ENCODE data around the gene PKN3. TPM values are rescaled to one million over a fixed set of nuclear protein-coding genes. Genes with fewer than 3 reads are reported as not detected.

The PKN3 gene
- total and polyA plus RNA-seq, 2 of the 13 experiments (the other 11 are each of a cell fraction or from before 2014, with no cell fraction given): 10.5 to 13.2 TPM

GRCh38 chr9:128684325-128685199, 17.7 kb upstream of the PKN3 start (continued):
- no peak for TF ChIP-seq ZNF451 (CRISPR knock-in tag; IDR thresholded peaks at IDR 0.05)
- TF ChIP-seq ZNF546 (CRISPR knock-in tag; conservative IDR thresholded peaks at IDR 0.05): no peak; the same call in 1 of the 2 replicates
- TF ChIP-seq PRDM15 (CRISPR knock-in tag; IDR thresholded peaks at IDR 0.05): no peak
- no peak for TF ChIP-seq ZNF329 (CRISPR knock-in tag; IDR thresholded peaks at IDR 0.05; ENCODE audit: low read depth)
- no peak for TF ChIP-seq RELA (CRISPR knock-in tag; IDR thresholded peaks at IDR 0.05)
- TF ChIP-seq SNRNP70 (IDR thresholded peaks at IDR 0.05; ENCODE audit: low read depth, low read length): no peak
- no peak for TF ChIP-seq TARDBP (CRISPR knock-in tag; IDR thresholded peaks at IDR 0.05)
- TF ChIP-seq REXO4 (CRISPR knock-in tag; IDR thresholded peaks at IDR 0.05; ENCODE audit: borderline replicate concordance): no peak
- no peak for TF ChIP-seq ZNF414 (CRISPR knock-in tag; IDR thresholded peaks at IDR 0.05)
- no peak for TF ChIP-seq RFXAP (CRISPR knock-in tag; IDR thresholded peaks at IDR 0.05; ENCODE audit: borderline replicate concordance)
- no peak for TF ChIP-seq BRF2 (CRISPR knock-in tag; IDR thresholded peaks at IDR 0.05)
- no peak for TF ChIP-seq HBP1 (CRISPR knock-in tag; IDR thresholded peaks at IDR 0.05; ENCODE audit: low read depth)
- no peak for TF ChIP-seq LBX2 (CRISPR knock-in tag; IDR thresholded peaks at IDR 0.05; ENCODE audit: borderline replicate concordance)
- no peak for TF ChIP-seq GFI1 (CRISPR knock-in tag; IDR thresholded peaks at IDR 0.05; ENCODE audit: borderline replicate concordance)
- TF ChIP-seq ATAD3A (CRISPR knock-in tag; IDR thresholded peaks at IDR 0.05): no peak
- TF ChIP-seq ZNF501 (CRISPR knock-in tag; IDR thresholded peaks at IDR 0.05): peak; percentile 83; the same call in 1 of the 2 replicates
- TF ChIP-seq KMT2A (CRISPR knock-in tag; IDR thresholded peaks at IDR 0.05): no peak
- TF ChIP-seq SRY (CRISPR knock-in tag; IDR thresholded peaks at IDR 0.05): no peak
- TF ChIP-seq SPEN (CRISPR knock-in tag; IDR thresholded peaks at IDR 0.05; ENCODE audit: low read depth): peak; percentile 57; the same call in 1 of the 2 replicates
